ENCODE data around the gene DMD.
"Not testable (repeated sequence)": the region's sequence is repeated elsewhere in the genome, so short reads cannot be mapped to it uniquely, and the experiment has no call there.

The DMD gene

DNA sequence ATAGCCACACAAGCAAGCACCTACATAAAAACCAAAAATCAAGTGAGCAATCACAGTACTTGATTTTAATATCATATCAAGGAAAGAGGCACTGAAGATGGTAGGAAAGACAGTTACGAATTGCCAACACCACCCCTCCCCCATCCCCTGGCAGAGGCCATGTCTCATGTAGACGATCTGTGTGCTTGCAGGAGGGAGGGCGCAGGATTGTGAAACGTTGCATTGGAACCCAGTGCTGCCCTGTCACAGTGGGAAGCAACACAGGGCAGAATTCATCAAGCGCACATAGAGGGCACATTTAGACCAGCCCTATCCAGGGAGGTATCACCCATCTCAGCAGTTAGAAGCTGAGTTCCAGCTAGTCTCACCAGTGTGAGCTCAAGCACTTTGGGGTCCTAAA is 359.8 kb downstream of the DMD start:
- no peak for DNase-seq (ENCODE audit: low read depth)

DNA sequence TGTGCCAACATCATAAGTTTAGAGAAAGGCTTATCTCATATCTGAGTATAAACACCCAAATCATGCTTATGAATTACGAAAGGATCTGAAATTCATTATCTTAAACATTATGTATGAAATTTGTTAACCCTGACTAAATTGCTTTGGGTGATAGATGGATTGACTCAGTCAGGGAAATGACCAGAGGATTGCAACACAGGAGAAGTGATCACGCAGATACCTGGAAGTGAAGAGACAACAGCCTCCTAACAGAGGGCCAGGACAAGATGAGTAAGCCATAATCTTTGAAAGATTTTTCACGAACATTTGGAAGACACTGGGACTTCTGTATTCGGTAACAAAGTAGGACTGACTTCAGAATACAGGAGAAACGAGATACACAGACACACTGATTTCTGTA is 363.4 kb downstream of the DMD start:
- DNase-seq (ENCODE audit: low read depth), result no peak

- no peak for DNase-seq (ENCODE audit: low read depth)
Observed at GRCh38 chrX:32842053-32842452, 369.3 kb downstream of the DMD start.

- no peak for DNase-seq (ENCODE audit: low read depth)
Observed at GRCh38 chrX:32839781-32840180, 371.6 kb downstream of the DMD start.

- no peak for DNase-seq (ENCODE audit: low read depth)
Observed at GRCh38 chrX:32825009-32825408, 386.3 kb downstream of the DMD start.

DNA sequence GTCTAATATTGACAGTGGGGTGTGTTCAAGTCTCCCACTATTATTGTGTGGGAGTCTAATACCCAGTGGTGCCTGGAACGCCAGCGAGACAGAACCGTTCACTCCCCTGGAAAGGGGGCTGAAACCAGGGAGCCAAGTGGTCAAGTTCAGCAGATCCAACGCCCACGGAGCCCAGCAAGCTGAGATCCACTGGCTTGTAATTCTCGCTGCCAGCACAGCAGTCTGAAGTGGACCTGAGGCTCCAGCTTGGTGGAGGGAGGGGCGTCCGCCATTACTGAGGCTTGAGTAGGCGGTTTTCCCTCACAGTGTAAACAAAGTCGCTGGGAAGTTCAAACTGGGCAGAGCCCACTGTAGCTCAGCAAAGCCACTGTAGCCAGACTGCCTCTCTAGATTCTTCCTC is 407.3 kb downstream of the DMD start:
- DNase-seq (ENCODE audit: low read depth), result no peak

DNA sequence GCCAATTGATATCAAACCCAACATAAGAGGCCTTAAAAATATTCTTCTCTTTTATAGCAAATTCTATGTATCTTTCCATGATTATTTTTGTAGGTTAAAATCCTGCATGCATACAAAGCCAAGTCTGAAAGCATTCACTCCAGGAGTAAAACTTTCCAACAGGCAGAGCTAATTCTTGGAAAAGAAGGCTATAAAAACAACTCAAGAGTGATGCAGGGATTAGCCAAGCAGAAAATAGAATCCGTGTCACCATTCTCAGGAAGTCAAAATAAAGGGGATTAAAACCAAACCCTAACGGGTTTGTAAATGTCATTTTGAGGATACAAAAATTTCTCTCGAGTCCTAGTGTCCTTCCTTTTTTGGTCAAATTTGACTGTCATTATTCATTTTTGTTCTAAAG is 412.4 kb downstream of the DMD start:
- DNase-seq (ENCODE audit: low read depth), result no peak

DNA sequence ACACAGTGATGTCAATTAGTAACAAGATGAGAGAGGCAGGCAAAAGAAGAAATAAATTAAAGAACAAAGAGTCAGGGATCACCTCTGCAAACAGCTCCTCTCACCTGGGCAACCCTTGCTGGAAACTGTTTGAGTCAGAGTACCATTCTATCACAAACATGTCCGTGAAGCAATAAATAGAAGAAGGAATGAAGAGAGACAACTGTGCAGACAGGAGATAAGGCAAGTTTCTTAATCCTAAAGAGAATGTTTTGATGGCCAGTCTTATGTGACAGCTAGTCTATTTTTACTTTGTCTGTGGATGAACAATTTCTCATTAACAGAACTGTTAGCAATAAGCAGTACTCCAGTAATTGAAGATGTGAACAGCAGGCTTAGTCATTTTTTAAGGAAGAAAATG is 422.4 kb downstream of the DMD start:
- DNase-seq (ENCODE audit: low read depth), result no peak

- DNase-seq (ENCODE audit: low read depth), result no peak
Observed at GRCh38 chrX:32780109-32780508, 431.2 kb downstream of the DMD start.

GRCh38 chrX:32778965-32779364 is 432.4 kb downstream of the DMD start:
- DNase-seq (ENCODE audit: low read depth), result no peak

GRCh38 chrX:32774966-32775365 is 436.4 kb downstream of the DMD start:
- DNase-seq (ENCODE audit: low read depth), result no peak

DNA sequence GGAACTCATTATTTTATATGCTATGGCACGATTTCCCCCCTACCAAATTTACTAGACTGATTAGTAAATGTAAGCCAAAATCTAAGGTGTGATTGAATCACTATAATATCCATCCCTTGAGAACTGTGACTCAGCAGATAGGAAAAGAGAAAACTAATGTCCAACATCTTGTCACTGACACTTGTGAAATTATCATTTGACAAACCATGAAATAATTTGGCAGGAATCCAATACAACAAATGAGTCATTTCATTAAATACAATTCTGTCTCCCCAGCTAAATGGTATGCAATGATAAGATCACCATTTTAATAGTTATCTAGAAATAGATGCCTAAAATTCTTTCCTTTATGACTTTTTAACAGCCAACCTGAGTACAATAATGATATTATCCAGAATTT is 462.3 kb downstream of the DMD start:
- no peak for DNase-seq (ENCODE audit: low read depth)

- DNase-seq (ENCODE audit: low read depth), result no peak
Observed at GRCh38 chrX:32745323-32745722, 466.0 kb downstream of the DMD start.

DNA sequence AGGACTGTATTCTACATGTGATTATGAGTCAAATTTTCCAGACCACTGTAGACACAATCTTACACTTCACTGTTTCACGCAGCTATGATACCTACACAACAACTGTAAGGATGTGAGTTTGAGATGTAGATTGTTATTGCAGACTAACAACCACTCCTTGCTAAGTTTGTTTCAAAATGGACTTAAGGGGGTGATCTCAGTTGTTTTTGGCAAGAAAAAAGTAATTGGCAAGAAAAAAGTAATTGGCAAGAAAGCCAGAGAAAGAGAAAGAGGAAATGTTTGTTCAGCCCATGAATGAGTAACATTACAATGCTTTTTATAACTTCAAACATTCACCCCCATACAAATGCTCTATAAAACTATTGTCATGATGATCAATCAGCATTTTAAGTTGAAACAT is 466.4 kb downstream of the DMD start:
- DNase-seq (ENCODE audit: low read depth), result no peak

DNA sequence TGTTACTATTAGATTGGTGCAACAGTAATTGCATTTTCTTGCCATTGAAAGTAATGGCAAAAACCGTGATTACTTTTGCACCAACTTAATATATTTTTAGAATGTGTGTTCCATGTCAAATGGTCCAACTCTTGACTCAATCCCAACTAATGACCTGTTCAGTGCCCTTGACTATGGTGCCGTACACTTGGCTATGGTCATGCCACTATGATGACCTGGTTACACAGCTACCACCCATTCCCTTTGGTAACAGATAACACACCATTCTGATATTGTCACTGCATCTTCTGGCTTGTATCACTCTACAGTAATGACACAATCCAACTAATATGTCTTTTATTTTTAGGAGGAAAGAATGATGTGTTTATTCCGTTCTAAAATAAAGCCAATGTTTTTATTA is 469.4 kb downstream of the DMD start:
- DNase-seq (ENCODE audit: low read depth), result no peak

DNA sequence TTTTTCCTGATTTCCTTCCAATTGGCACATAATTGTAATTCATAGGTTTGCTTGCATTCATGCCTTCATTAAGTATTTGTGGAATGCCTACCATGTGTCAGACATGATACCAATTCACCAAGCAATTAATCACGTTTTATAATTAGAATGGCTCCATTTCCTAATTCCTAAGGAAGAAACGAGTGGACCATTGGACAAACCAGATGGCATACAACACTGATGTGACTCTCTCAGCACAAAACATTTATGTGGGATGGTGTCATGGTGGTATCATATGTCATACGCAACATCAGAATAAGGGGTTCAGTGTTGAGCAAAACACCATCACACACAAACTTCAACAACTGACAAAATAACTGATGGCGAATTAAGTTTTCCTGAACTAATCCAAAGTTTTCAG is 502.8 kb downstream of the DMD start:
- DNase-seq (ENCODE audit: low read depth), result no peak

GRCh38 chrX:32705385-32705784 is 506.0 kb downstream of the DMD start:
- not testable (repeated sequence) for DNase-seq (ENCODE audit: low read depth)

- no peak for DNase-seq (ENCODE audit: low read depth)
Observed at GRCh38 chrX:32687379-32687778, 524.0 kb downstream of the DMD start.

- DNase-seq (ENCODE audit: low read depth), result no peak
Observed at GRCh38 chrX:32678487-32678886, 532.9 kb downstream of the DMD start.

DNA sequence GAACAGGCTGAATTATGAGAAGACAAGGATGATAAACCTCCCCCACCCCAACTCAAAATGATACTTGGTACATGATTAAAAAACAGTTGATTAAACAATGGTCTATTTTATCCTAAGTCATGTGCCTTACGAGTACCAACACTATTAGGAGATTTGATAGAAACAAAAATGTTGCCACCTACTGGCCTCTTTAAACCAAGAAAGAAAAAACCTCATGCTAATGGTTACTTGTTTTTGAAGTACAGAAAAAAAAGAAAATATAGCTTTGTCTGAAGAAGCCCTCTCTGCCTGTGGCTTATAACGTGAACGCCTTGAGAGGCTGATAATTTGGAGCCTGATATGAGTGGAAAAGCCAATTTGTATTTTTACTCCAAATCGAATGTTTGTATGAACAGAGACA is 538.2 kb downstream of the DMD start:
- no peak for DNase-seq (ENCODE audit: low read depth)

GRCh38 chrX:32662516-32662915 is 548.8 kb downstream of the DMD start:
- DNase-seq (ENCODE audit: low read depth), result no peak

- no peak for DNase-seq (ENCODE audit: low read depth)
Observed at GRCh38 chrX:32644476-32645245, 566.7 kb downstream of the DMD start.

DNA sequence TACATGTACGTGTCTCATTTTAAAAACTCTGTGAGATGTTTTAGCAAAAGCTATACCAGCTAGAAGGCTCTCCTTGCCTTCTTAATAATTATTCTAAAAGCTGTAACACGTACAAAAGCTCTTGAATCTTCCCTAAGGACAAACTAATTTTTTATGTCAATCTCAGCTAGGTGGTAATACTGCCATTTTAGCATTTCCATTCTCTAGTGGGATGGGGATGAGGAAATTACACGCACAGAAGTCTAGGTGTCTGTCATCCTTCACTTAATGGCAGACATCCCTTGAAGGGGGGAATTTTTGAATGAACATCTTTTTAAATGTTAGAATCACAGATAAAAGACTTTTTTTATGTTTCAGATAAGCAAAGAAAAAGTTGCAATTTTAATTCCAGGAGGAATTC is 569.1 kb downstream of the DMD start:
- DNase-seq (ENCODE audit: low read depth), result no peak

- no peak for DNase-seq (ENCODE audit: low read depth)
Observed at GRCh38 chrX:32618154-32618553, 593.2 kb downstream of the DMD start.

DNA sequence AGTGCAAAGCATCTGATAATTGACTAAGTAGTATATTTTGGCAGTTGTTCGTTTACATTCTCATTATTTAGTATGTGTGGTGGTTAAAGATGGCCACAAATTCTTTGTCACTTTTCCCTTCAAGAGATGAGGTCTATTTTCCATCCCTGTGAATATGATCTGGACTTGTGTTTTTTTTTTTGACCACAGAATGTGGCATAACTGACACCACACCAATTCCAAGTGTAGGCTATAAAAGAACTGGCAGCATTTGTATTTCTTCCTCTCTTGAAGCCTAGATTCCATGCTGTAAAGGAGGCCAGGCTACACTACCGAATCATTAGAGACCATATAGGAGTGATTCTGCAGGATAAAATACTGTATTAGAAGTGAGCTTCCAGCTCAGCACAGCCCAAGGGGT is 596.6 kb downstream of the DMD start:
- no peak for DNase-seq (ENCODE audit: low read depth)
